ENCODE data around the gene RYR3.

RYR3 gene

GRCh38 chr15:33639456-33639855, 328.7 kb downstream of the RYR3 start:
- no peak for DNase-seq (ENCODE audit: low read depth in 2 of 2, low spot score in 1 of 2)

GRCh38 chr15:33639978-33640377, 329.2 kb downstream of the RYR3 start:
- DNase-seq (ENCODE audit: low read depth in 2 of 2, low spot score in 1 of 2), result no peak

GRCh38 chr15:33641069-33641468, 330.3 kb downstream of the RYR3 start:
- DNase-seq (ENCODE audit: low read depth in 2 of 2, low spot score in 1 of 2), result no peak

- no peak for DNase-seq (ENCODE audit: low read depth in 2 of 2, low spot score in 1 of 2)
Observed at GRCh38 chr15:33644304-33644703, 333.5 kb downstream of the RYR3 start.

- no peak for DNase-seq (ENCODE audit: low read depth in 2 of 2, low spot score in 1 of 2)
Observed at GRCh38 chr15:33646744-33647143, 336.0 kb downstream of the RYR3 start.

GRCh38 chr15:33649217-33649933, 338.6 kb downstream of the RYR3 start:
- DNase-seq (ENCODE audit: low read depth in 2 of 2, low spot score in 1 of 2), result no peak

- no peak for DNase-seq (ENCODE audit: low read depth in 2 of 2, low spot score in 1 of 2)
Observed at GRCh38 chr15:33654860-33655259, 344.1 kb downstream of the RYR3 start.

- no peak for DNase-seq (ENCODE audit: low read depth in 2 of 2, low spot score in 1 of 2)
Observed at GRCh38 chr15:33655488-33655887, 344.7 kb downstream of the RYR3 start.

- no peak for DNase-seq (ENCODE audit: low read depth in 2 of 2, low spot score in 1 of 2)
Observed at GRCh38 chr15:33656168-33656567, 345.4 kb downstream of the RYR3 start.

GRCh38 chr15:33660151-33660550, 349.4 kb downstream of the RYR3 start:
- no peak for DNase-seq (ENCODE audit: low read depth in 2 of 2, low spot score in 1 of 2)

- no peak for DNase-seq (ENCODE audit: low read depth in 2 of 2, low spot score in 1 of 2)
Observed at GRCh38 chr15:33662014-33662413, 351.2 kb downstream of the RYR3 start.

GRCh38 chr15:33664947-33665346, 354.2 kb downstream of the RYR3 start:
- DNase-seq (ENCODE audit: low read depth in 2 of 2, low spot score in 1 of 2), result no peak

- no peak for DNase-seq (ENCODE audit: low read depth in 2 of 2, low spot score in 1 of 2)
Observed at GRCh38 chr15:33670567-33670966, 359.8 kb downstream of the RYR3 start.

- DNase-seq (ENCODE audit: low read depth in 2 of 2, low spot score in 1 of 2), result no peak
Observed at GRCh38 chr15:33671456-33671855, 360.7 kb downstream of the RYR3 start.

GRCh38 chr15:33675246-33675645, 364.5 kb downstream of the RYR3 start:
- DNase-seq (ENCODE audit: low read depth in 2 of 2, low spot score in 1 of 2), result no peak

- DNase-seq (ENCODE audit: low read depth in 2 of 2, low spot score in 1 of 2), result no peak
Observed at GRCh38 chr15:33677238-33677830, 366.6 kb downstream of the RYR3 start.

- no peak for DNase-seq (ENCODE audit: low read depth in 2 of 2, low spot score in 1 of 2)
Observed at GRCh38 chr15:33678176-33678575, 367.4 kb downstream of the RYR3 start.

GRCh38 chr15:33678602-33679001, 367.8 kb downstream of the RYR3 start:
- DNase-seq (ENCODE audit: low read depth in 2 of 2, low spot score in 1 of 2), result no peak

- DNase-seq (ENCODE audit: low read depth in 2 of 2, low spot score in 1 of 2), result no peak
Observed at GRCh38 chr15:33679061-33679460, 368.3 kb downstream of the RYR3 start.

GRCh38 chr15:33680336-33680735, 369.6 kb downstream of the RYR3 start:
- no peak for DNase-seq (ENCODE audit: low read depth in 2 of 2, low spot score in 1 of 2)

GRCh38 chr15:33693166-33693800, 382.5 kb downstream of the RYR3 start:
- DNase-seq (ENCODE audit: low read depth in 2 of 2, low spot score in 1 of 2), result no peak

GRCh38 chr15:33698126-33698525, 387.4 kb downstream of the RYR3 start:
- DNase-seq (ENCODE audit: low read depth in 2 of 2, low spot score in 1 of 2), result no peak

- no peak for DNase-seq (ENCODE audit: low read depth in 2 of 2, low spot score in 1 of 2)
Observed at GRCh38 chr15:33699145-33699544, 388.4 kb downstream of the RYR3 start.
